WTC11 (cell line): ENCODE measurements around the gene ABHD1.

Experiments used
- ARID4B ChIP-seq: sonication (generic); formaldehyde crosslinking; IDR thresholded peaks from 2 replicates; pipeline ENCODE4 v1.8.0; 2023; ENCODE audit warnings: missing genetic modification reagents, mild to moderate bottlenecking, borderline replicate concordance
- CBFB ChIP-seq: sonication (generic); formaldehyde crosslinking; IDR thresholded peaks from 2 replicates; pipeline ENCODE4 v1.8.1; 2022; ENCODE audit warnings: mild to moderate bottlenecking, low read depth, missing genetic modification reagents
- CTCF ChIP-seq: fragments of 200-600 bp; IDR thresholded peaks from 2 replicates; pipeline ENCODE4 v1.8.0; 2022; ENCODE audit warnings: antibody characterized with exemption
- FOXP1 ChIP-seq: sonication (generic); formaldehyde crosslinking; IDR thresholded peaks from 2 replicates; pipeline ENCODE4 v1.8.0; 2022; ENCODE audit warnings: missing genetic modification reagents, mild to moderate bottlenecking, moderate library complexity, borderline replicate concordance
- HMGXB4 ChIP-seq: sonication (generic); formaldehyde crosslinking; IDR thresholded peaks from 2 replicates; pipeline ENCODE4 v1.8.1; 2023; ENCODE audit warnings: mild to moderate bottlenecking, moderate library complexity, missing genetic modification reagents
- MAX ChIP-seq: sonication (generic); formaldehyde crosslinking; IDR thresholded peaks from 2 replicates; pipeline ENCODE4 v1.8.0; 2022; ENCODE audit warnings: mild to moderate bottlenecking, missing genetic modification reagents
- MXD4 ChIP-seq: fragments of 250-450 bp; sonication (Bioruptor Pico); IDR thresholded peaks from 2 replicates; pipeline ENCODE4 v1.8.0; 2021; ENCODE audit warnings: mild to moderate bottlenecking, moderate library complexity, borderline replicate concordance
- NFE2L1 ChIP-seq: sonication (generic); formaldehyde crosslinking; IDR thresholded peaks from 2 replicates; pipeline ENCODE4 v1.8.1; 2023; ENCODE audit warnings: missing genetic modification reagents
- NR3C1 ChIP-seq: sonication (generic); formaldehyde crosslinking; conservative IDR thresholded peaks from 2 replicates; pipeline ENCODE4 v1.8.1; 2023; ENCODE audit warnings: low read depth, mild to moderate bottlenecking, missing genetic modification reagents
- TP53 ChIP-seq: sonication (generic); formaldehyde crosslinking; IDR thresholded peaks from 2 replicates; pipeline ENCODE4 v1.8.1; 2023; ENCODE audit warnings: mild to moderate bottlenecking, missing genetic modification reagents
- ZBTB43 ChIP-seq: sonication (generic); formaldehyde crosslinking; IDR thresholded peaks from 2 replicates; pipeline ENCODE4 v1.8.1; 2023; ENCODE audit warnings: mild to moderate bottlenecking, missing genetic modification reagents
- ZNF232 ChIP-seq: sonication (generic); formaldehyde crosslinking; IDR thresholded peaks from 2 replicates; pipeline ENCODE4 v1.8.0; 2022; ENCODE audit warnings: mild to moderate bottlenecking, missing genetic modification reagents
- ZNF263 ChIP-seq: sonication (generic); formaldehyde crosslinking; IDR thresholded peaks from 2 replicates; pipeline ENCODE4 v1.8.1; 2022; ENCODE audit warnings: low read depth, mild to moderate bottlenecking, moderate library complexity, missing genetic modification reagents
- ZSCAN18 ChIP-seq: fragments of 250-450 bp; sonication (Bioruptor Pico); IDR thresholded peaks from 2 replicates; pipeline ENCODE4 v2.1.2; 2022; ENCODE audit warnings: mild to moderate bottlenecking, moderate library complexity

- TF ChIP-seq ZNF232 (CRISPR knock-in tag) (no peak), CTCF (no peak), TP53 (CRISPR knock-in tag) (no peak), ZNF263 (CRISPR knock-in tag) (no peak), MAX (no peak), NFE2L1 (CRISPR knock-in tag) (no peak), MXD4 (CRISPR knock-in tag) (no peak), ARID4B (CRISPR knock-in tag) (no peak), HMGXB4 (no peak), FOXP1 (no peak), ZBTB43 (CRISPR knock-in tag) (no peak), NR3C1 (CRISPR knock-in tag) (no peak), ZSCAN18 (no peak), CBFB (CRISPR knock-in tag) (no peak)
These were observed 51.0 kb downstream of the ABHD1 start for GRCh38 chr2:27174638-27175037.
